Measurements from ENCODE around the gene FSTL4.

GRCh38 chr5:133291524-133291923 lies 320.8 kb downstream of the FSTL4 start:
- TF ChIP-seq POLR2AphosphoS5 (IDR thresholded peaks at IDR 0.05), result no peak
- no peak for TF ChIP-seq POLR2A (IDR thresholded peaks at IDR 0.05)

Measured in prostate gland (tissue), 1 donor.